WTC11 (cell line): Measurements from ENCODE around the gene RIC1. TPM values are rescaled to one million over a fixed set of nuclear protein-coding genes. Genes with fewer than 3 reads are reported as not detected.
"Not testable (repeated sequence)": the region's sequence is repeated elsewhere in the genome, so short reads cannot be mapped to it uniquely, and the experiment has no call there.

ENCODE experiments used
- ATAC-seq: fragments of 200-7000 bp; cut with Tn5 transposase; 2 replicates; pipeline ENCODE4 v1.10.0; 2021; ENCODE audit warnings: mild to moderate bottlenecking, moderate library complexity
- CTCF ChIA-PET: fragments of 300-600 bp; sonication (Branson Sonifier 250); formaldehyde crosslinking; loops from one replicate; lab custom pipeline; 2021; ENCODE audit warnings: antibody characterized with exemption; lab: Charles Lee
- POLR2A ChIA-PET: fragments of 350-600 bp; sonication (Branson Sonifier 250); formaldehyde crosslinking; loops from one replicate; lab custom pipeline; 2021; ENCODE audit warnings: antibody characterized with exemption; lab: Charles Lee
- DNase-seq: peaks from one replicate; pipeline ENCODE4 v3.0.0; 2021; ENCODE audit warnings: low spot score
- H3K27ac Mint-ChIP-seq: 2 replicates; pipeline ENCODE4 v1.8.0; 2021; ENCODE audit warnings: mixed read lengths
- H3K27me3 Mint-ChIP-seq: 2 replicates; pipeline ENCODE4 v1.8.0; 2021; ENCODE audit warnings: low read depth, mild to moderate bottlenecking, moderate library complexity, mixed read lengths
- H3K36me3 Mint-ChIP-seq: 2 replicates; pipeline ENCODE4 v1.8.0; 2021; ENCODE audit warnings: mixed read lengths
- H3K4me1 Mint-ChIP-seq: 2 replicates; pipeline ENCODE4 v1.8.0; 2022; ENCODE audit warnings: mixed read lengths
- H3K4me3 Mint-ChIP-seq: 2 replicates; pipeline ENCODE4 v1.8.0; 2021; ENCODE audit warnings: mild to moderate bottlenecking, moderate library complexity, mixed read lengths
- H3K9me3 Mint-ChIP-seq: 2 replicates; pipeline ENCODE4 v1.8.0; 2021; ENCODE audit warnings: mixed read lengths
- ATF1 ChIP-seq: sonication (generic); formaldehyde crosslinking; IDR thresholded peaks from 2 replicates; pipeline ENCODE4 v1.8.1; 2023; ENCODE audit warnings: mild to moderate bottlenecking, moderate library complexity, missing genetic modification reagents
- ATF2 ChIP-seq: sonication (generic); formaldehyde crosslinking; IDR thresholded peaks from 2 replicates; pipeline ENCODE4 v1.8.1; 2022; ENCODE audit warnings: low read depth, missing genetic modification reagents, borderline replicate concordance
- ATF3 ChIP-seq: sonication (generic); formaldehyde crosslinking; conservative IDR thresholded peaks from 2 replicates; pipeline ENCODE4 v1.8.1; 2022; ENCODE audit warnings: mild to moderate bottlenecking, missing genetic modification reagents
- HMGA2 ChIP-seq: fragments of 250-450 bp; sonication (Bioruptor Pico); IDR thresholded peaks from 2 replicates; pipeline ENCODE4 v1.4.0; 2021; ENCODE audit warnings: mild to moderate bottlenecking, moderate library complexity
- KAT7 ChIP-seq: sonication (generic); formaldehyde crosslinking; IDR thresholded peaks from 2 replicates; pipeline ENCODE4 v1.8.1; 2023; ENCODE audit warnings: missing genetic modification reagents, mild to moderate bottlenecking, borderline replicate concordance
- MAX ChIP-seq: sonication (generic); formaldehyde crosslinking; IDR thresholded peaks from 2 replicates; pipeline ENCODE4 v1.8.0; 2022; ENCODE audit warnings: mild to moderate bottlenecking, missing genetic modification reagents
- NFE2L1 ChIP-seq: sonication (generic); formaldehyde crosslinking; IDR thresholded peaks from 2 replicates; pipeline ENCODE4 v1.8.1; 2023; ENCODE audit warnings: missing genetic modification reagents
- NR2C2 ChIP-seq: sonication (generic); formaldehyde crosslinking; IDR thresholded peaks from 2 replicates; pipeline ENCODE4 v1.8.0; 2022; ENCODE audit warnings: mild to moderate bottlenecking, missing genetic modification reagents
- RELA ChIP-seq: sonication (generic); formaldehyde crosslinking; IDR thresholded peaks from 2 replicates; pipeline ENCODE4 v1.8.1; 2022; ENCODE audit warnings: missing genetic modification reagents, mild to moderate bottlenecking, borderline replicate concordance
- STAT6 ChIP-seq: sonication (generic); formaldehyde crosslinking; conservative IDR thresholded peaks from 2 replicates; pipeline ENCODE4 v1.8.1; 2023; ENCODE audit warnings: mild to moderate bottlenecking, low read depth, missing genetic modification reagents, moderate library complexity
- TEAD4 ChIP-seq: sonication (generic); formaldehyde crosslinking; IDR thresholded peaks from 2 replicates; pipeline ENCODE4 v1.8.0; 2022; ENCODE audit warnings: mild to moderate bottlenecking, missing genetic modification reagents
- TP53 ChIP-seq: sonication (generic); formaldehyde crosslinking; IDR thresholded peaks from 2 replicates; pipeline ENCODE4 v1.8.1; 2023; ENCODE audit warnings: mild to moderate bottlenecking, missing genetic modification reagents
- USF2 ChIP-seq: sonication (generic); formaldehyde crosslinking; IDR thresholded peaks from 2 replicates; pipeline ENCODE4 v1.8.1; 2023; ENCODE audit warnings: mild to moderate bottlenecking, missing genetic modification reagents, moderate library complexity
- ZMAT4 ChIP-seq: fragments of 250-450 bp; sonication (Bioruptor Pico); IDR thresholded peaks from 2 replicates; pipeline ENCODE4 v1.9.0; 2021; ENCODE audit warnings: mild to moderate bottlenecking
- ZNF121 ChIP-seq: sonication (generic); formaldehyde crosslinking; IDR thresholded peaks from 2 replicates; pipeline ENCODE4 v1.8.0; 2023; ENCODE audit warnings: missing genetic modification reagents
- ZNF219 ChIP-seq: sonication (generic); formaldehyde crosslinking; IDR thresholded peaks from 2 replicates; pipeline ENCODE4 v1.8.0; 2023; ENCODE audit warnings: missing genetic modification reagents, mild to moderate bottlenecking, borderline replicate concordance
- total RNA-seq: library from RNA; stranded (reverse); gene quantifications from 3 replicates; pipeline ENCODE4 v1.2.3, GENCODE V29; 2021

Gene RIC1
- total RNA-seq, 1 experiment from 2014 or later: 18.9 TPM

- TF ChIP-seq USF2 (CRISPR knock-in tag): no peak
- no peak for TF ChIP-seq ATF3 (CRISPR knock-in tag)
- TF ChIP-seq KAT7 (CRISPR knock-in tag): no peak
- TF ChIP-seq STAT6: no peak
- no peak for TF ChIP-seq RELA
- TF ChIP-seq ATF2 (CRISPR knock-in tag): no peak
- no peak for TF ChIP-seq ZNF121 (CRISPR knock-in tag)
- no peak for TF ChIP-seq NFE2L1 (CRISPR knock-in tag)
- TF ChIP-seq TP53: no peak
- no peak for TF ChIP-seq NR2C2 (CRISPR knock-in tag)
These were observed 92.6 kb downstream of the RIC1 start (continued) for GRCh38 chr9:5721279-5722087.

GRCh38 chr9:5722679-5723078 is 93.8 kb downstream of the RIC1 start:
- Mint-ChIP-seq H3K9me3 (peaks cover 30% of the 10 kb centered on the region), H3K36me3 (peaks cover 53% of the 10 kb centered on the region)
- CTCF ChIA-PET, H3K27me3 Mint-ChIP-seq, H3K4me3 Mint-ChIP-seq, ATAC-seq, POLR2A ChIA-PET, DNase-seq, H3K4me1 Mint-ChIP-seq, H3K27ac Mint-ChIP-seq: not testable (repeated sequence)

- no peak for ATAC-seq
- H3K9me3 Mint-ChIP-seq: no peaks in the 10 kb centered on the region
- H3K4me1 Mint-ChIP-seq: no peaks in the 10 kb centered on the region
- CTCF ChIA-PET: no interaction called here
- peaks cover 9% of the 10 kb centered on the region for H3K36me3 Mint-ChIP-seq
- H3K27me3 Mint-ChIP-seq: no peaks in the 10 kb centered on the region
- H3K4me3 Mint-ChIP-seq: no peak overlapping the region
- TF ChIP-seq HMGA2: no peak
- TF ChIP-seq MAX: no peak
- TF ChIP-seq NR2C2 (CRISPR knock-in tag): no peak
- TF ChIP-seq ZNF219 (CRISPR knock-in tag): no peak
- TF ChIP-seq, all 79 proteins: peak for 0
- POLR2A ChIA-PET: no interaction called here
- no peak overlapping the region for H3K27ac Mint-ChIP-seq
- no peak for DNase-seq
These were observed 106.2 kb downstream of the RIC1 start for GRCh38 chr9:5735072-5735471.

- DNase-seq (no peak), ATAC-seq (no peak)
- TF ChIP-seq ZNF219 (CRISPR knock-in tag) (no peak), TEAD4 (no peak), ATF1 (CRISPR knock-in tag) (no peak), ZMAT4 (CRISPR knock-in tag) (no peak)
- Mint-ChIP-seq H3K4me1 (no peaks in the 10 kb centered on the region), H3K4me3 (no peak overlapping the region), H3K9me3 (no peaks in the 10 kb centered on the region), H3K27ac (no peak overlapping the region), H3K36me3 (peaks cover 9% of the 10 kb centered on the region), H3K27me3 (no peaks in the 10 kb centered on the region)
- CTCF ChIA-PET: no interaction called here
- POLR2A ChIA-PET: no interaction called here
These were observed 107.8 kb downstream of the RIC1 start for GRCh38 chr9:5736563-5737346.
